Measurements from ENCODE around the gene TRERF1.
A peak's percentile ranks its signal among the peaks of the same experiment; 100 is the strongest.

Gene TRERF1

DNA sequence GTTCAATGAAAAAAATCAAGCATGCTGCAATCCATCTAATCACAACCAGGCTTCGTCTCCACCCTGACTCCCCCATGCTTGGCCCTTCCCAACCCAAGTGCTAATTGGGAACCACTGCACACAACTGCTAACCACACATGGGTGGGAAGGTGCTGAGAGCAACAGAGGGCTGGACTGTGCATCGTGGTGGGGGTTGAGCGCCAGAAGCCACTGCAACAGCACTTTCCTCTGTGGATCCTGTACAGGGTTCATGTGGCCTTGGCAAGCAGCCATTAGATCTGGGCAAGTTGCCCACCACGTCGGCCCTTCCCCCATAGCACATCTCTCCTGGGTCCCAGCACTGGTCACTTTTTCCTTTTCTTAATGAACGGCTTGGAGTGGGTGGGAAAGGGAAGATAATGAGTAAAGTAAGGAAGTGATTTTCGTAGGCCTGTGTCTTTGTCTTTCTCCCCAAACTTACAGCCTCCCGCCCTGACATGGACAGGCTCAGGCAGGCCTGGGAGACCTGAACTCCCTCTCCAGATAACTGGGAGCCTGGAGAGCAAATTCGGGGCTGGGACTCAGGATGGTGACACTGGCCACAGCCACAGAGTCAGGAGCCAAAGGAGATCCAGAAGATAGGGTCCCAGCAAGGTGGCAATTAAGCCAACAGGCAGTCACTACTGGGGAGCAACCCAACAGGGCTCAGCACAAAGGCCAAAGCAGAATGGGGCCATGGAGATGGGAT is 199.7 kb downstream of the TRERF1 start:
- peaks cover 35% of the 10 kb centered on the region for H3K36me3 Mint-ChIP-seq (ENCODE audit: low read depth)
- H3K9me3 Mint-ChIP-seq: no peaks in the 10 kb centered on the region
- DNase-seq (ENCODE audit: low spot score): no peak
- no peaks in the 10 kb centered on the region for H3K4me1 Mint-ChIP-seq (ENCODE audit: low read depth)
- H3K4me3 Mint-ChIP-seq: no peak overlapping the region
- peak overlapping the region; percentile 10 for H3K27ac Mint-ChIP-seq
- no peaks in the 10 kb centered on the region for H3K27me3 Mint-ChIP-seq (ENCODE audit: low read depth)

DNA sequence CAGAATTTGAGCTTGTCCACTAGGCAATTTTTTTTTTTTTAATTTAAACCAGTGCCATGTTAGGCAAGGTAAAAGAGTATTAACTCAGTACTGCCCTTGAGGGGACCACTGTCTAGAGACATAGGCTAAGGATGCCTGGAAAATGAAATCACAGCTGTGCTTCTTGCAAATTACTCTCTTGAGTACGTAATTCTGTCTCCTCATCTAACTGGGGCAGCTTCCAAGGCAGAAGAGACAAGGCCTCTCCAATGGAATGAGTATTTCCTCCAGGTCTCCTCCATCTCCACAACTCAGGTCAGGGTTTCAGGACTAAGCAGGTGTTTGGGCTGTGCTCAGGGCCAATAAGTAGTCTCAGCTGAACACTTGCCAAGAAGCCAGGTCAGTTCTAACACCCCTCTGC is 200.2 kb downstream of the TRERF1 start:
- Mint-ChIP-seq H3K9me3 (no peaks in the 10 kb centered on the region), H3K4me3 (no peak overlapping the region), H3K4me1 (ENCODE audit: low read depth) (no peaks in the 10 kb centered on the region), H3K27ac (no peak overlapping the region), H3K27me3 (ENCODE audit: low read depth) (no peaks in the 10 kb centered on the region), H3K36me3 (ENCODE audit: low read depth) (peaks cover 33% of the 10 kb centered on the region)
- DNase-seq (ENCODE audit: low spot score): no peak

DNA sequence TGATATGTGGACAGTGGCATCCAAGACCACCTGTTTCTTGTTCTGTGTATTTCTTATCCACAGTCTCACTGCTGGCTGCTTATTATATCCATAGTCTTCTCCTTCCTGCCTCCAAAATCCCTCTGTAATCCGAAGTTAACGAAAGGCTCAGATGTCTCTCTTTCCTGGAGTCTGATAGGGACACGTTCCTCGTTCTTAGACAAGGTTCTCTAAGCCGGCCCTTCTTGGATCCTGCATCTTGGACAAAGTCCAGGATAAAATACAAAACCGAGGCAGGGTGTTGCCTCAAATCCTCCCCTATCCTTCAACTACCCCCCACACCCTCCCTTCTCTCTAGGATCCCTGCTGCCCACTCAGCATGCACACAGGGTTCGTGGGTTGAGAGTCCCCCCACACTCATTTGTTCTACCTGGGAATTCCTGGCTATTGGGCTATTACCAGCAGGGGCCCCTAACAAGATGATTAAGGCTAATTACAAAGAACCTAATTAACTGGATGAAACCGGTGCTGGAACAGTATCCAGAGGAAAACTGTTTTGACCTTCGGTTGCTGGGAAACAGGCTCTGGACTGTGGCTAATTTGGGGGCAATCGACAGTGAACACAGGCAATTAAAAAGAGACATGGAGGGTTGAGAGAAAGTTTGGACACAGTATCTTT is 201.3 kb downstream of the TRERF1 start:
- H3K4me3 Mint-ChIP-seq: no peak overlapping the region
- H3K9me3 Mint-ChIP-seq: no peaks in the 10 kb centered on the region
- no peak for DNase-seq (ENCODE audit: low spot score)
- no peaks in the 10 kb centered on the region for H3K4me1 Mint-ChIP-seq (ENCODE audit: low read depth)
- peaks cover 28% of the 10 kb centered on the region for H3K36me3 Mint-ChIP-seq (ENCODE audit: low read depth)
- no peaks in the 10 kb centered on the region for H3K27me3 Mint-ChIP-seq (ENCODE audit: low read depth)
- H3K27ac Mint-ChIP-seq: no peak overlapping the region

DNA sequence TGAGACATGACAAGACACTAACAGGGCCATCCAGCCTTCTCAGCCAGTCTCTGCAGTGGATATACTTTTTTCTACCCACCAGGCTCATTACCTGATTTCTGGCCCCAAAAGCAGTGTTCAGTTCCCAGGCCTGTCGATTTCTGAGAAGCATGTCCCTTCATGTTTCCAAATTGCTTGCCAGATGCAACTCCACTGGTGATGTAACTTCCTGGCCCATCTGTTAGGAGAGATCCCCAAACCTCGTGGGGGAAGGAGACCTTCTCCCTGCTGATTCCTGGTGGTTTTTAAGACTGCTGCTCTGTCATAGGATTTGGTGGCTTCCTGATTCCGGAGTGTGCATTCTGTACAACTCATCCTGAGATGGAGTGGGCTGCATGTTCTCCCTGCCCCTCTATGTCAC is 202.4 kb downstream of the TRERF1 start:
- no peak for DNase-seq (ENCODE audit: low spot score)
- Mint-ChIP-seq H3K4me1 (ENCODE audit: low read depth) (no peaks in the 10 kb centered on the region), H3K9me3 (no peaks in the 10 kb centered on the region), H3K27me3 (ENCODE audit: low read depth) (no peaks in the 10 kb centered on the region), H3K27ac (peak overlapping the region; percentile 35), H3K4me3 (no peak overlapping the region), H3K36me3 (ENCODE audit: low read depth) (peaks cover 24% of the 10 kb centered on the region)

DNA sequence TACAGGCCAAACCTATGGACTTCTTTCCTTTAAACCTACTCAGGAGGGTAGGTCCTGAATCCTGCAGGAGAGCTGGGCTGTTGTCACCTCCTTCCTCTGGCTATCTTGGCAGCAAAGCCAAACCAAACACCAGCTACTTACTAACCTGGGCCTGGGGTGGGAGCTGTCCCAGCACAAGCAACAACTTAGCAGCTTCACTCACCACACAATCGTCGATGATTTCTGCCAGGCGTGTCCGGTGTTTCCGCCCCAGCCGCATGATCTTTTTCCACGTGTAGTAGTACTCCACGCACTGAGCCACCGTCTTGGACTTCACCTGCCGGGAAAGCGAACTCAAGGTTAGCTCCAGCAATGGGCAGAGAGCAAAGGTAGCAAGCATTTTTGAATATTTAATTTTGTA is 208.7 kb downstream of the TRERF1 start:
- Mint-ChIP-seq H3K4me3 (no peak overlapping the region), H3K36me3 (ENCODE audit: low read depth) (peaks cover 28% of the 10 kb centered on the region), H3K4me1 (ENCODE audit: low read depth) (no peaks in the 10 kb centered on the region), H3K27ac (no peak overlapping the region), H3K27me3 (ENCODE audit: low read depth) (no peaks in the 10 kb centered on the region), H3K9me3 (no peaks in the 10 kb centered on the region)
- no peak for DNase-seq (ENCODE audit: low spot score)

DNA sequence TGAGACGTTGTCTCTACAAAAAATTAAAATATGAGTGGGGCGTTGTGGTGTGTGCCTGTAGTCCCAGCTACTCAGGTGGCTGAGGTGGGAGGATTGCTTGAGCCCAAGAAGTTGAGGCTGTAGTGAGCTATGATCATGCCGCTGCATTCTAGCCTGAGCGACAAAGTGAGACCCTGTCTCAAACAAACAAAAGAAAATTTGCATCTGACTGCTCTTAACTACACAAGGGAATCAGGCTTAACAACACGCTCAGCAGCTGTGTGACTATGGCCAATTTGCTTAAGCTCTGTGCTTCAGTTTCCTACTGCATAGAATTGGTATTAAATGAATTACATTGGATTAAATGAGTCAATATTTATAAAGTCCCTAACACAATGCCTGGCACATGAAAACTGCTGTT is 209.8 kb downstream of the TRERF1 start:
- no peak overlapping the region for H3K27ac Mint-ChIP-seq

DNA sequence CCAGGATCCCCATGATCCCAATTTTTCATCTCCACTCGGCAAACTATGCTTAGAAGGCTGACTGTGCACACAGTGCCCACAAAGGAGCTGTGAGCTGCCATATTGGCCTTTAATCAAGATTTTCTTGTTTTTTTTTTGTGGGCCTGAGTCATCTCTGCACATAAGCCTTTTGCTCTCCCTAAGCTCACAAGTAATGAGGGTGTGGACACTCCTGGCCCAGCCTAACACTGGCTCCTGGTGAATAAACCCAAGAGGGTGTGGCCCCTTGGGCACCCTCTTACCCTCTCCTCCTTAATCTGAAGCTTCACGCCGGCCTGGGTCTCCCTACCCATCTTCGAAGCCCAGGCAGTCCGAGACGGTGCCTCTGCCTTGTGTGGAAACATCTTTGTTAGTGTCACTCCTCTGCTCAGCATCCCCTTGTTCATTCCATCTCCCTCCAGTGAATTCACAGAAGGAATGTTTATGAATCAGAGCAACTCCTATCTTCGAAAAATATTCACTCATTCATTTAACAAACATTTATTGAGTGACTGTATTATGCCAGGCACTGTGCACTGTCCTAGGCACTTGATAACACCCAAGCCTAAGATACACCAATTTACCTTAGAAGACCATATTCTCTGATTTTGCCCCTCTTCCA is 211.9 kb downstream of the TRERF1 start:
- no peaks in the 10 kb centered on the region for H3K9me3 Mint-ChIP-seq
- H3K27me3 Mint-ChIP-seq (ENCODE audit: low read depth): no peaks in the 10 kb centered on the region
- no peak for DNase-seq (ENCODE audit: low spot score)
- no peaks in the 10 kb centered on the region for H3K4me1 Mint-ChIP-seq (ENCODE audit: low read depth)
- no peak overlapping the region for H3K4me3 Mint-ChIP-seq
- peaks cover 34% of the 10 kb centered on the region for H3K36me3 Mint-ChIP-seq (ENCODE audit: low read depth)
- H3K27ac Mint-ChIP-seq: no peak overlapping the region

More for the DNA sequence above, 209.8 kb downstream of the TRERF1 start:
- Mint-ChIP-seq H3K4me1 (ENCODE audit: low read depth) (no peaks in the 10 kb centered on the region), H3K4me3 (no peak overlapping the region), H3K27me3 (ENCODE audit: low read depth) (no peaks in the 10 kb centered on the region), H3K36me3 (ENCODE audit: low read depth) (peaks cover 31% of the 10 kb centered on the region), H3K9me3 (no peaks in the 10 kb centered on the region)
- DNase-seq (ENCODE audit: low spot score): no peak

DNA sequence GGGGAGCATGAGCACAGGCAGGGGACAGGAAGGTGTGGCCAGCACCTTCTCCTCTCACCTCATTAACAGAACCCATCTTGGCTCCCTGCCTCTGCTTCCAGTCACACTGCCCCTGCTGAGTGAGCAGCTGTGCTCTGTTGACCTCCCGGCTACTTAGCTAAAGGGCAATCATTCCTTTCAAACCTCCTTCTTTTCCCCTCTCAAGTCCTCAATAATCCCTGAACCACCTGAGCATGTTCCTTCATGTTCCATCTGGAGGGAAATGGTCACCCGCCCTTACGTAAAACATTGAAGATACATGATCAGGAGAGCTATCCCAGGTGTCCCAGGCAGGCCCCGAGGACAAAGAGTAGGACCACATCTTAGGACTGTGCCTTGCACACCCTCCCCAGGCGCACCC is 212.4 kb downstream of the TRERF1 start:
- H3K4me1 Mint-ChIP-seq (ENCODE audit: low read depth): no peaks in the 10 kb centered on the region
- H3K27ac Mint-ChIP-seq: no peak overlapping the region
- no peak for DNase-seq (ENCODE audit: low spot score)
- no peaks in the 10 kb centered on the region for H3K27me3 Mint-ChIP-seq (ENCODE audit: low read depth)
- H3K9me3 Mint-ChIP-seq: no peaks in the 10 kb centered on the region
- no peak overlapping the region for H3K4me3 Mint-ChIP-seq
- peaks cover 32% of the 10 kb centered on the region for H3K36me3 Mint-ChIP-seq (ENCODE audit: low read depth)

DNA sequence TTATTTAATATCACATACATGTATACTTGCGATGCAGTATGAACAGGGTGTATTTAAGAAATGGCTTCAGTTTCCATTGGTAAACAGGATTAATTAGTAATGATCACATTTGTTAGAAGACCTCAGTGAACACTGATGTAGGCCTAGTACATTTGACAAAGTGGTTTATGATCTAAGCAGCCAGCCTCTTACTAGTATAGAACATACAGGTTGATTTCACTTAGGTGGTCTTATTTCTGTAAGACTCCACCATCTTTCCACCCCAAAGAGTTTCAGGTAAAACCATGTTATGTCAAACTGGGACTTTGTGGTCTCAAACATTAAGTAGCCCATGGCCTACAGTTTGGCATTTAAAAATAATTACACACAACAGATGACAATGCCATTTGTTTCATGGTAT is 213.9 kb downstream of the TRERF1 start:
- Mint-ChIP-seq H3K27ac (no peak overlapping the region), H3K9me3 (no peaks in the 10 kb centered on the region), H3K27me3 (ENCODE audit: low read depth) (no peaks in the 10 kb centered on the region), H3K36me3 (ENCODE audit: low read depth) (peaks cover 34% of the 10 kb centered on the region), H3K4me3 (no peak overlapping the region), H3K4me1 (ENCODE audit: low read depth) (no peaks in the 10 kb centered on the region)
- no peak for DNase-seq (ENCODE audit: low spot score)

DNA sequence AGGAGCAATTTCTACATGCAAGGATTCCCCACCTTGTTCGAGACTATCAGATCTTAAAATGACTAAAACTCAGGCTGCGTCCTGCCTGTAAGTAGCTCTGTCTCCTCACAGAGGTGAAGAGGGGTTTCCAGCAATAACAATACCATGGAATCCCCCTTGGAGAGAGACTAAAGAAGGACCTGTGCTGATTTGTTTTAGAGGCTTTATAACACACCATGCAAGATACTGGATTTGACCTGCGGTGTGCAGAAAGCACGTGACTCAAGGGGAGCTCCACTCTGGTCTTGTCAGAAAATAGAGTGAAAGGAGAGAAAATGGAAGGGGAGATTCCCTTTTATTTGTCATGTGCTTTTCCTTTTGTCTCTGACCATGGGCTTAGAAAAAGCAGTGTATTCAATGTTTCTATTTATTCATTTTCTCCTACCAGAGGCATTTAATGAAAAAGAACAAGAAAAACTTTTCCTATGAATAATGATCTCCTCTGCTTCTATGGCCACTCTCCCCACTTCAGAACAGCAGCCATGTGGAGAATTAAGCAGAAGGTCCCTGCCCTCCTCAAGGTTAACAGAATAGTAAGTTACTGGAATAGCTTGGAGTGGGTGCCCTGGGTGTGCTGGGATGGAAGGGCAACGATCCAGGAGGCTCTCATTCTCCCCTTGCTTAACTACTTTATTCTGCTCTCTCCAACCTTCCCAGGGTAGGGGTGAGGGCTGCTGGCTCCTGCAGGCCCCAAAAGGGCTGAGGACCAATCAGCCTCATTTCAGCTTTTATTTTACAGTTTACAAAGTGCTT is 214.8 kb downstream of the TRERF1 start:
- no peak overlapping the region for H3K4me3 Mint-ChIP-seq
- no peaks in the 10 kb centered on the region for H3K4me1 Mint-ChIP-seq (ENCODE audit: low read depth)
- H3K27ac Mint-ChIP-seq: no peak overlapping the region
- peaks cover 36% of the 10 kb centered on the region for H3K36me3 Mint-ChIP-seq (ENCODE audit: low read depth)
- no peak for DNase-seq (ENCODE audit: low spot score)
- no peaks in the 10 kb centered on the region for H3K9me3 Mint-ChIP-seq
- no peaks in the 10 kb centered on the region for H3K27me3 Mint-ChIP-seq (ENCODE audit: low read depth)

DNA sequence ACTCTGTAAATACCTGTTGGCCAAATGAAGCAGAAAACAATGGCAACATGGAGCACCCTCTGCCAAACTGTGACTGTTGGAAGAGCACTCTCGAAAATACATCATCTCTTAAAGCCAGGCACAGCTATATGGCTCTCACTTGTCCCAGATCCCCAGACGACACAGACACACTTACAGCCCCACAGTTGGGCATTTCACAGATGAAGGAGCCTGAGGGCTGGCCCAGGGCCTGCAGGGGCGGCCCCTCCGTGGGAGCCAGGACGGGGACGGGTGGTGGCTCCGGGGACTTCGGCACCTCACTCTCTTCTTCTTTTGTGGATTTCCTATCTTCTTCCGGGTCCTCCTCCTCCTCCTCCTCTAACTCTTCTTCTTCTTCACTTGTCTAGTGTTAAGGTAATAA is 215.7 kb downstream of the TRERF1 start:
- Mint-ChIP-seq H3K27ac (no peak overlapping the region), H3K27me3 (ENCODE audit: low read depth) (no peaks in the 10 kb centered on the region), H3K4me3 (no peak overlapping the region), H3K9me3 (no peaks in the 10 kb centered on the region), H3K4me1 (ENCODE audit: low read depth) (no peaks in the 10 kb centered on the region), H3K36me3 (ENCODE audit: low read depth) (peaks cover 35% of the 10 kb centered on the region)
- DNase-seq (ENCODE audit: low spot score): no peak

DNA sequence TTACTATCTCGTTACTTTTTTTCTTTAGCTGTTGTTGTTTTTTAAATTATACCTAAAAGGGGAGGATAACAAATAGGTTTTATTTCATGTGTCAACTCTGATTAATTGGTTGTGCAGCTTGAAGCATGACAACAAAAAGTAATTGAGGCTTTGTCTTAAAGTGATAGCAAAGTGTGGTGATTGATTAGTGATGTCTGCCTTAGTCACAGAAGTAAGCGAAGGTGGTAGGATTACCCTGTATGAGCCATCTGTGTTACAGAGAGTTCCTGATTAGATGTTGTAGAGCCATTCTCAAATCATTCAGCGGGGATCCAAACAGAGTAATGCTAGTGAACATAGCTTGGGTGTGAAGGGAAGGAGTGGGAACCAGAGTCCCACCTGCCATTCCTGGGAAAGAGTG is 219.7 kb downstream of the TRERF1 start:
- no peaks in the 10 kb centered on the region for H3K27me3 Mint-ChIP-seq (ENCODE audit: low read depth)
- no peaks in the 10 kb centered on the region for H3K9me3 Mint-ChIP-seq
- H3K27ac Mint-ChIP-seq: no peak overlapping the region
- H3K4me3 Mint-ChIP-seq: no peak overlapping the region
- no peaks in the 10 kb centered on the region for H3K4me1 Mint-ChIP-seq (ENCODE audit: low read depth)
- no peak for DNase-seq (ENCODE audit: low spot score)
- H3K36me3 Mint-ChIP-seq (ENCODE audit: low read depth): peaks cover 31% of the 10 kb centered on the region

DNA sequence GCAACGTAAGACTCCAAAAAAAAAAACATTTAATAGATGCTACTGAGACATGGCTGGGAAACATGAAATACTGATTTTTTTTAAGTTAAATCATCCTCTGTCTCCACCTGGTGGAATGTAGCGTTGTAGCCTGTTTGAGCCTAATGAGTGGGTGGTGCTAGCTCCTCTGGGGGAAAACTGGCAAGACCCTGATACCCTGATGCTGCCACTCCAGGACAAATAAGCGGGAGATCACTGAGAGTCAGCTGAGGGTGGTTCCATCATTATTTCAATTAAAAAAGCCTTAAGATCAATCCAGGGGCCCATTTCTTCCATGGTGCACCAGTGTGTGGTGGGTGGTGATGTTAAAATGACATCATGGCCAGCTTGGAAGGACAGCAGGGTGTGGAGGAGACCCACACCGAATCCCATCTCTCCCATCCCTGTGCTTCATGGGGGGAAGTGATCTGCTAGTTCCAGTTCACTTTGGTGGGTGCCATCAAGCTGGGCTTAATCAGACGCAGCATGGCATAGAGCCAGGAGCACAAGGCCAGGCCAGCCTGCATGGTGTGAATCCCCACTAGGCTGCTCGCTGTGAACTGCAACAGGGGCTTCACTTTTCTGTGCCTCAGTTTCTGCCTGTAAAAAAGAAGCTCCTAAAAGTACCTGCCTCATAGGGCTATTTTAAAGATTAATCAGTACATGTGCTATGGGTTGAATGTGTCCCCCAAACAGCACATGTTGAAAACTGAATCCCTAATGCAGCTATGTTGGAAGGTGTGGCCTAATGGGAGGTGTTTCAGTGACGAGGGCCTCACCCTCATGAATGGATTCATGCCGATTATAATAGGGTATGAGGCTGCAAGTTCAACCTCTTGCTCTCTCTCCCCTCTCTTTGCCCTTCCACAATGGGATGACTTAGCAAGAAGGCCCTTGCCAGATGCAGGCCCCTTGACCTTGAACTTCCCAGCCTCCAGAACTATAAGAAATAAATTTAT is 221.1 kb downstream of the TRERF1 start:
- no peak for DNase-seq (ENCODE audit: low spot score)
- peaks cover 25% of the 10 kb centered on the region for H3K36me3 Mint-ChIP-seq (ENCODE audit: low read depth)
- no peak overlapping the region for H3K27ac Mint-ChIP-seq
- no peaks in the 10 kb centered on the region for H3K4me1 Mint-ChIP-seq (ENCODE audit: low read depth)
- H3K27me3 Mint-ChIP-seq (ENCODE audit: low read depth): no peaks in the 10 kb centered on the region
- H3K4me3 Mint-ChIP-seq: no peak overlapping the region
- no peaks in the 10 kb centered on the region for H3K9me3 Mint-ChIP-seq

Data from T-helper 2 cell treated with Interferon-gamma antibody and Interleukin-4, amounts not matched to agents 5 μg/mL and 100 μg/mL, for 36 hours (primary cell).